SK-N-SH (cell line): ENCODE results near the gene MET. TPM values are rescaled to one million over a fixed set of nuclear protein-coding genes. Genes with fewer than 3 reads are reported as not detected.

Source experiments
- CTCF ChIA-PET: fragments of 300-600, 350-600 bp; formaldehyde crosslinking; extraction: SDS; loops from one replicate; lab custom pipeline; 2021; lab: Yijun Ruan, JAX
- POLR2A ChIA-PET: fragments of 350-600 bp; sonication (Branson Sonifier 250); formaldehyde crosslinking; extraction: SDS; loops from one replicate; lab custom pipeline; 2020; ENCODE audit warnings: antibody characterized with exemption, inconsistent platforms; lab: Yijun Ruan, JAX
- DNase-seq: peaks from one replicate; pipeline ENCODE4 v3.0.0; 2012
- H2AFZ ChIP-seq: fragments of 200-600 bp; sonication (generic); 2 replicates; pipeline ENCODE4 v1.8.1; 2016; ENCODE audit warnings: antibody characterized with exemption, mild to moderate bottlenecking, low read depth
- H3F3A ChIP-seq: fragments of 200-600 bp; sonication (generic); replicated peaks from 2 replicates; pipeline ENCODE3; 2016; ENCODE audit warnings: antibody characterized with exemption, mild to moderate bottlenecking; ENCODE audit not compliant: insufficient read depth
- H3K27ac ChIP-seq, 2 experiments: fragments of 200-500 bp in 1 of 2; fragments of 200-600 bp in 1 of 2; sonication (Bioruptor generic) in 1 of 2; sonication (generic), shearing (Covaris generic) in 1 of 2; 2 replicates each; pipeline versions ENCODE4 v1.5.1 to v1.6.1; 2014 to 2016; ENCODE audit warnings: low read depth in 2 of 2, inconsistent platforms in 1 of 2, low read length in 1 of 2, mild to moderate bottlenecking in 1 of 2, mixed read lengths in 1 of 2
- H3K27me3 ChIP-seq: fragments of 200-600 bp; sonication (generic), shearing (Covaris generic); 2 replicates; pipeline ENCODE4 v1.6.1; 2016; ENCODE audit warnings: mixed run types; ENCODE audit not compliant: insufficient read depth
- H3K36me3 ChIP-seq, 2 experiments: fragments of 200-500 bp in 1 of 2; fragments of 200-600 bp in 1 of 2; sonication (Bioruptor generic) in 1 of 2; sonication (generic) in 1 of 2; replicated peaks in 1 of 2; 2 replicates each; pipeline versions ENCODE3 to v1.5.1; 2014 to 2016; ENCODE audit warnings: low read length in 1 of 2, mild to moderate bottlenecking in 1 of 2; ENCODE audit not compliant: insufficient read depth in 2 of 2, control insufficient read depth in 1 of 2
- H3K4me1 ChIP-seq, 2 experiments: fragments of 200-500 bp in 1 of 2; fragments of 200-600 bp in 1 of 2; sonication (Bioruptor generic) in 1 of 2; sonication (generic), shearing (Covaris generic) in 1 of 2; 2 replicates each; pipeline versions ENCODE4 v1.5.1 to v1.6.1; 2014 to 2016; ENCODE audit warnings: low read depth in 1 of 2, low read length in 1 of 2, mixed run types in 1 of 2; ENCODE audit not compliant: insufficient read depth in 2 of 2, control insufficient read depth in 1 of 2
- H3K4me2 ChIP-seq: fragments of 200-600 bp; sonication (generic), shearing (Covaris generic); 2 replicates; pipeline ENCODE4 v1.6.1; 2017; ENCODE audit warnings: mixed run types
- H3K4me3 ChIP-seq, 2 experiments: fragments of 200-500 bp in 1 of 2; fragments of 200-600 bp in 1 of 2; sonication (Bioruptor generic) in 1 of 2; sonication (generic), shearing (Covaris generic) in 1 of 2; 2 replicates each; pipeline versions ENCODE4 v1.5.1 to v1.8.1; 2014 to 2016; ENCODE audit warnings: low read depth in 2 of 2, inconsistent platforms in 1 of 2, low read length in 1 of 2, mild to moderate bottlenecking in 1 of 2, mixed read lengths in 1 of 2, moderate library complexity in 1 of 2
- H3K79me2 ChIP-seq: fragments of 200-600 bp; sonication (generic); 2 replicates; pipeline ENCODE4 v1.8.1; 2017; ENCODE audit warnings: mild to moderate bottlenecking; ENCODE audit not compliant: insufficient read depth
- H3K9ac ChIP-seq: fragments of 200-600 bp; sonication (generic); 2 replicates; pipeline ENCODE4 v1.6.1; 2017; ENCODE audit warnings: mixed run types
- H3K9me2 ChIP-seq: fragments of 200-600 bp; sonication (generic); 2 replicates; pipeline ENCODE4 v1.6.1; 2017; ENCODE audit warnings: mixed run types
- H3K9me3 ChIP-seq: fragments of 200-600 bp; sonication (generic); 2 replicates; pipeline ENCODE4 v1.6.1; 2017; ENCODE audit warnings: mixed run types, mild to moderate bottlenecking, moderate library complexity
- H4K20me1 ChIP-seq: fragments of 200-600 bp; sonication (generic); 2 replicates; pipeline ENCODE4 v1.6.1; 2017; ENCODE audit warnings: mild to moderate bottlenecking, mixed run types; ENCODE audit not compliant: insufficient read depth
- CHD2 ChIP-seq: fragments of 150-350 bp; IDR thresholded peaks from 2 replicates; pipeline ENCODE4 v1.6.1; 2018; ENCODE audit warnings: low read length; ENCODE audit not compliant: partially characterized antibody
- FOXJ3 ChIP-seq: sonication (generic); formaldehyde crosslinking; IDR thresholded peaks from 2 replicates; pipeline ENCODE4 v1.5.1; 2020; ENCODE audit warnings: mild to moderate bottlenecking, missing genetic modification reagents
- GABPA ChIP-seq: IDR thresholded peaks from 2 replicates; pipeline ENCODE4 v1.4.0; 2012; ENCODE audit warnings: low read depth, mild to moderate bottlenecking
- MEF2A ChIP-seq: IDR thresholded peaks from 2 replicates; pipeline ENCODE4 v1.4.0; 2012; ENCODE audit warnings: low read depth, borderline replicate concordance
- NRF1 ChIP-seq: IDR thresholded peaks from 2 replicates; pipeline ENCODE4 v1.6.1; 2012; ENCODE audit warnings: low read depth, mild to moderate bottlenecking, low read length
- POLR2AphosphoS5 ChIP-seq: IDR thresholded peaks from 2 replicates; pipeline ENCODE4 v1.6.1; 2012; ENCODE audit warnings: low read depth, low read length
- RAD21 ChIP-seq: IDR thresholded peaks from 2 replicates; pipeline ENCODE4 v1.6.1; 2012; ENCODE audit warnings: mild to moderate bottlenecking, low read length
- RCOR1 ChIP-seq: fragments of 150-350 bp; IDR thresholded peaks from 2 replicates; pipeline ENCODE4 v1.6.1; 2017; ENCODE audit warnings: antibody characterized with exemption, low read length
- RXRA ChIP-seq: IDR thresholded peaks from 2 replicates; pipeline ENCODE4 v1.4.0; 2012; ENCODE audit warnings: low read depth, mild to moderate bottlenecking, borderline replicate concordance
- SIN3A ChIP-seq: IDR thresholded peaks from 2 replicates; pipeline ENCODE4 v1.6.1; 2012; ENCODE audit warnings: low read depth, mild to moderate bottlenecking, low read length, moderate library complexity, borderline replicate concordance
- SMC3 ChIP-seq: IDR thresholded peaks from 2 replicates; pipeline ENCODE4 v1.6.1; 2012; ENCODE audit warnings: low read depth, low read length, improper control_type of control experiment
- TCF12 ChIP-seq: IDR thresholded peaks from 2 replicates; pipeline ENCODE4 v1.4.0; 2012
- TEAD4 ChIP-seq: IDR thresholded peaks from 2 replicates; pipeline ENCODE4 v1.4.0; 2012; ENCODE audit warnings: mild to moderate bottlenecking, borderline replicate concordance; ENCODE audit not compliant: insufficient read depth
- USF1 ChIP-seq: IDR thresholded peaks from 2 replicates; pipeline ENCODE4 v1.4.0; 2012; ENCODE audit warnings: low read depth, borderline replicate concordance
- ZBTB33 ChIP-seq: IDR thresholded peaks from 2 replicates; pipeline ENCODE4 v1.4.0; 2012; ENCODE audit warnings: low read depth, borderline replicate concordance
- WGBS: methylation state at CpG from one replicate; pipeline ENCODE4 v1.1.6; 2017; ENCODE audit warnings: low lambda C conversion rate; 5-methylcytosine and 5-hydroxymethylcytosine counted together
- polyA plus RNA-seq, 3 experiments: library from polyadenylated mRNA; depleted of rRNA; stranded (reverse); fragments of >200 nt; gene quantifications; 2 replicates each; pipeline ENCODE4 v1.2.3, GENCODE V29; 2012

Gene MET
- polyA plus RNA-seq, 1 of the 3 experiments (the other 2 are of a cell fraction): 38.7 TPM

- H3K36me3 ChIP-seq: peaks cover 9 to 16% of the 10 kb centered on the region in 2 experiments
- H3K9me3 ChIP-seq: no peaks in the 10 kb centered on the region
Observed at GRCh38 chr7:116779216-116779615, 107.2 kb downstream of the MET start.

GRCh38 chr7:116779931-116780330, 107.9 kb downstream of the MET start:
- peaks cover 4 to 29% of the 10 kb centered on the region in 2 experiments for H3K4me1 ChIP-seq

More at GRCh38 chr7:116779216-116779615, 107.2 kb downstream of the MET start:
- WGBS: 41% methylated on average over 4 of the region's 4 CpGs
- no peak for DNase-seq
- Histone ChIP-seq H3K4me2 (no peak overlapping the region), H3K4me3 (no peak overlapping the region), H3K9me2 (no peaks in the 10 kb centered on the region), H3K79me2 (no peaks in the 10 kb centered on the region), H2AFZ (no peak overlapping the region)
- POLR2A ChIA-PET: no interaction called here
- CTCF ChIA-PET: interaction anchor here (1.8 to 1.9 kb wide), 2 partner anchors 9 to 190 kb away, joined by 4 to 7 read pairs; no protein-coding TSS in a partner anchor
- TF ChIP-seq ZBTB33: no peak
- peak; percentile 73 for TF ChIP-seq TCF12
- TF ChIP-seq, all 33 proteins: peak for 1
- Histone ChIP-seq H4K20me1 (no peaks in the 10 kb centered on the region), H3F3A (peaks cover 25% of the 10 kb centered on the region), H3K4me1 (peaks cover 4 to 29% of the 10 kb centered on the region in 2 experiments), H3K27ac (peak overlapping the region in 1 of 2 experiments; percentile 12; a peak in 1 of 4 replicates), H3K27me3 (peaks cover 6% of the 10 kb centered on the region; the same call in 1 of the 2 replicates), H3K9ac (no peak overlapping the region)

GRCh38 chr7:116780521-116780920, 108.5 kb downstream of the MET start:
- WGBS: 50% methylated on average over 1 of the region's 1 CpG
- H3F3A ChIP-seq: peaks cover 25% of the 10 kb centered on the region
- H3K9ac ChIP-seq: no peak overlapping the region
- DNase-seq: no peak
- H3K9me2 ChIP-seq: no peaks in the 10 kb centered on the region
- no peaks in the 10 kb centered on the region for H3K79me2 ChIP-seq
- peaks cover 6% of the 10 kb centered on the region; the same call in 1 of the 2 replicates for H3K27me3 ChIP-seq
- ChIA-PET CTCF (interaction anchor here (1.1 to 1.8 kb wide), 3 partner anchors 11 to 642 kb away, joined by 3 to 7 read pairs (median 4); no protein-coding TSS in a partner anchor), POLR2A (no interaction called here)
- peaks cover 4 to 29% of the 10 kb centered on the region in 2 experiments for H3K4me1 ChIP-seq
- H3K4me2 ChIP-seq: no peak overlapping the region
- no peaks in the 10 kb centered on the region for H3K9me3 ChIP-seq
- H3K27ac ChIP-seq: no peak overlapping the region
- no peak overlapping the region for H3K4me3 ChIP-seq
- no peaks in the 10 kb centered on the region for H4K20me1 ChIP-seq
- H2AFZ ChIP-seq: no peak overlapping the region
- peaks cover 11 to 13% of the 10 kb centered on the region in 2 experiments for H3K36me3 ChIP-seq
- TF ChIP-seq SMC3 (no peak), POLR2AphosphoS5 (no peak), FOXJ3 (no peak), TEAD4 (no peak), CHD2 (no peak), RXRA (no peak), MEF2A (no peak), RAD21 (no peak), GABPA (no peak), ZBTB33 (no peak)

More at GRCh38 chr7:116779931-116780330, 107.9 kb downstream of the MET start:
- peaks cover 6% of the 10 kb centered on the region; the same call in 1 of the 2 replicates for H3K27me3 ChIP-seq
- H3F3A ChIP-seq: peaks cover 25% of the 10 kb centered on the region
- H3K27ac ChIP-seq: peak overlapping the region in 1 of 2 experiments; percentile 12; a peak in 1 of 4 replicates
- H3K9ac ChIP-seq: no peak overlapping the region
- no peaks in the 10 kb centered on the region for H3K9me2 ChIP-seq
- H2AFZ ChIP-seq: no peak overlapping the region
- DNase-seq: no peak
- ChIA-PET CTCF (interaction anchor here (1.1 to 1.9 kb wide), 4 partner anchors 10 to 642 kb away, joined by 3 to 7 read pairs (median 4); no protein-coding TSS in a partner anchor), POLR2A (no interaction called here)
- WGBS: 43% methylated on average over 3 of the region's 3 CpGs
- H3K9me3 ChIP-seq: no peaks in the 10 kb centered on the region
- H3K4me2 ChIP-seq: no peak overlapping the region
- TF ChIP-seq USF1 (no peak), TCF12 (no peak), RCOR1 (no peak), SIN3A (no peak), MEF2A (no peak), RXRA (no peak), NRF1 (no peak)
- no peak overlapping the region for H3K4me3 ChIP-seq
- H3K79me2 ChIP-seq: no peaks in the 10 kb centered on the region
- peaks cover 11 to 13% of the 10 kb centered on the region in 2 experiments for H3K36me3 ChIP-seq
- H4K20me1 ChIP-seq: no peaks in the 10 kb centered on the region
